ENCODE results near the gene CDCA5.

- no peak for TF ChIP-seq POLR2AphosphoS5 (IDR thresholded peaks at IDR 0.05; ENCODE audit: low read depth, low read length)
- no peak for TF ChIP-seq PAX5 (IDR thresholded peaks at IDR 0.05; ENCODE audit: insufficient read depth, low read length, severe bottlenecking)
- TF ChIP-seq POLR2A (IDR thresholded peaks at IDR 0.05; ENCODE audit: low read depth, low read length): no peak
- no peak for TF ChIP-seq TAF1 (IDR thresholded peaks at IDR 0.05; ENCODE audit: low read depth, low read length)
- TF ChIP-seq POU2F2 (IDR thresholded peaks at IDR 0.05; ENCODE audit: low read depth, low read length): no peak
- no peak for TF ChIP-seq SPI1 (IDR thresholded peaks at IDR 0.05; ENCODE audit: low read depth, low read length)
Measured at GRCh38 chr11:65100674-65101350, 17.0 kb upstream of the CDCA5 start.

Measured in GM12891 (cell line).